BJ (cell line): ENCODE measurements around the gene PPP1R12B. TPM values are rescaled to one million over a fixed set of nuclear protein-coding genes. Genes with fewer than 3 reads are reported as not detected.
"Not testable (repeated sequence)": the region's sequence is repeated elsewhere in the genome, so short reads cannot be mapped to it uniquely, and the experiment has no call there.

Experiments
- CTCF ChIA-PET: fragments of 350-600 bp; formaldehyde crosslinking; extraction: SDS; loops from one replicate; lab custom pipeline; 2021; ENCODE audit warnings: antibody characterized with exemption, inconsistent platforms; lab: Yijun Ruan, JAX
- POLR2A ChIA-PET: fragments of 300-600 bp; sonication (Branson Sonifier 250); formaldehyde crosslinking; extraction: SDS; loops from one replicate; lab custom pipeline; 2021; ENCODE audit warnings: antibody characterized with exemption; lab: Charles Lee
- DNase-seq: peaks from one replicate; pipeline ENCODE4 v3.0.0-alpha.2; 2011; ENCODE audit warnings: low read depth
- H3K27me3 ChIP-seq: 2 replicates; pipeline ENCODE4 v1.6.0; 2011; ENCODE audit warnings: low read length; ENCODE audit not compliant: control insufficient read depth, insufficient read depth
- H3K36me3 ChIP-seq: 2 replicates; pipeline ENCODE4 v1.5.1; 2011; ENCODE audit warnings: low read length; ENCODE audit not compliant: control insufficient read depth, insufficient read depth
- H3K4me3 ChIP-seq: 2 replicates; pipeline ENCODE4 v1.5.1; 2011; ENCODE audit warnings: low read depth, mild to moderate bottlenecking, control low read depth, low read length
- polyA plus RNA-seq: library from polyadenylated mRNA; depleted of rRNA; stranded (reverse); fragments of >200 nt; gene quantifications from 2 replicates; pipeline ENCODE4 v1.2.3, GENCODE V29; 2011
- TF ChIP-seq, protein P1 (sequence below): IDR thresholded peaks from 2 replicates; pipeline ENCODE4 v1.5.1; 2011; ENCODE audit warnings: low read depth, mild to moderate bottlenecking, control low read depth, inconsistent platforms, low read length, moderate library complexity; ENCODE audit not compliant: insufficient read depth

The PPP1R12B gene
- polyA plus RNA-seq, 1 experiment = 9.4 TPM

DNA sequence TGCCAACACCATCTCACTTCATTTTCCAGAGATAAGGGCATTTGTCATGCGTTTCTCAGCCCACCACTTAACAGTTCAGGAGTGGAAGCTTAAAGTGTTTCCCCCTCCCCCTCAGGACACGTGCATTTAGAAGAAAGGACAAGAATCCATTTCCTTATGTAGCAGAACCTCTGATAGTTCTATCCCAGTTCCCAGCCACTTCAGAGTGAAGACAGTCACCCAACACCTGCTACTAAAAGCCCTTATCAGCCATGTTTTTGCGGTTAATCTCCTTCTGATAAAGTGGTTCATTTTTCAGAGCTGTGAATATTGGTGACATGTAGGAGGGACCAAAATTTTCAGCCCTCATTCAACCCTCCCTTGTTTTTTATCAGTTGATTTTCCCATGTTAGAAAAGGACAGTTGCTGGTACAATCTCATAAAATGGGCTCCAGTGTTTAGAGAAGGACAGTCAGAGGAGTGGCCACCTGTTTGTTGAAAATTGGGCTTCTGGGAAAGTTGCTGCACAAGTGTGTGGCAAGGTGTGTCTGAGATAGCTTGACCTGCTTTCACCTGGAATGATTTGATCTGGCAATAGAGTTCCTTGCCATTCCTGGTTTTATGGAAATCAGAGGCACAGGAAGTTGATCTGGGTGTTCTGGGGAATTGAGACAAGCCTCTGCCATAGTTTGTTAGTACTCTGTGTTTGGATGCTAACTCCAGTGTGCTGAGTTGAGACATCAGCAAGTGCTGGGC is 114.0 kb downstream of the PPP1R12B start:
- CTCF ChIA-PET = interaction anchor here (0.8 to 1.9 kb wide), 3 partner anchors 10 to 163 kb away, joined by 3 to 5 read pairs (median 3); no protein-coding TSS in a partner anchor
- POLR2A ChIA-PET = no interaction called here
- Histone ChIP-seq H3K36me3 (no peaks in the 10 kb centered on the region), H3K4me3 (no peak overlapping the region), H3K27me3 (no peaks in the 10 kb centered on the region)
- TF ChIP-seq, protein P1, sequence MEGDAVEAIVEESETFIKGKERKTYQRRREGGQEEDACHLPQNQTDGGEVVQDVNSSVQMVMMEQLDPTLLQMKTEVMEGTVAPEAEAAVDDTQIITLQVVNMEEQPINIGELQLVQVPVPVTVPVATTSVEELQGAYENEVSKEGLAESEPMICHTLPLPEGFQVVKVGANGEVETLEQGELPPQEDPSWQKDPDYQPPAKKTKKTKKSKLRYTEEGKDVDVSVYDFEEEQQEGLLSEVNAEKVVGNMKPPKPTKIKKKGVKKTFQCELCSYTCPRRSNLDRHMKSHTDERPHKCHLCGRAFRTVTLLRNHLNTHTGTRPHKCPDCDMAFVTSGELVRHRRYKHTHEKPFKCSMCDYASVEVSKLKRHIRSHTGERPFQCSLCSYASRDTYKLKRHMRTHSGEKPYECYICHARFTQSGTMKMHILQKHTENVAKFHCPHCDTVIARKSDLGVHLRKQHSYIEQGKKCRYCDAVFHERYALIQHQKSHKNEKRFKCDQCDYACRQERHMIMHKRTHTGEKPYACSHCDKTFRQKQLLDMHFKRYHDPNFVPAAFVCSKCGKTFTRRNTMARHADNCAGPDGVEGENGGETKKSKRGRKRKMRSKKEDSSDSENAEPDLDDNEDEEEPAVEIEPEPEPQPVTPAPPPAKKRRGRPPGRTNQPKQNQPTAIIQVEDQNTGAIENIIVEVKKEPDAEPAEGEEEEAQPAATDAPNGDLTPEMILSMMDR = no peak
- DNase-seq = no peak

DNA sequence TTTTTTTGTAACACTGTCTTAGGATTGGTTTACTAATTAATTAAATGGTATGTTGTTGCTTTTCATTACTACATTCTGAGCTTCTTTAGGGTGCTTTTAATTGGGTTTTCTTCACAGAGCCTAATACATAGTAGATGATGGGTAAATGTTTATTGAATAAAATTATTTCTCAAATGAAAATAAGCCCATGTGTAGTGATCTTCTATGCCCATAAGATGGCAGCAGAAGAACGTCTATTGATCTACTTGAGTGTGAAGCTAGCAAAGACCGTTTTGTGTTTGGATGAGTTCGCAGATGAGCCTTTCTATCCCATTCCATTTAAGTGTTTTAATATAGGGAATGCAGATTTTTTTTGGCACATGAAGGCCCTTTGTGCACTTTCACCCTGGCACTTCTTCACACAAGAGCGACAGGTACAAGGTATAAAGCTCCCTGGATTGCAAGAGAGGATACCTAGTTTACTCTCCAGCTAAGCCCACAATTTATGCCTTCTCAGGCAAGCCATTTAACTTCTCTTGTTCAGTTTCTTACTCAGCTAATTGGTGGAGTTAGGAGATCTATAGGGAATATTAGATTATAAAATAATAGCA is 115.7 kb downstream of the PPP1R12B start:
- POLR2A ChIA-PET, H3K27me3 ChIP-seq, H3K36me3 ChIP-seq, H3K4me3 ChIP-seq, DNase-seq: not testable (repeated sequence)
- CTCF ChIA-PET = interaction anchor here (0.5 to 2.4 kb wide), 18 partner anchors 9 to 256 kb away, joined by 3 to 14 read pairs (median 4); partner anchors contain the start of gene PPP1R12B
- TF ChIP-seq, protein P1 = peak; percentile 50

DNA sequence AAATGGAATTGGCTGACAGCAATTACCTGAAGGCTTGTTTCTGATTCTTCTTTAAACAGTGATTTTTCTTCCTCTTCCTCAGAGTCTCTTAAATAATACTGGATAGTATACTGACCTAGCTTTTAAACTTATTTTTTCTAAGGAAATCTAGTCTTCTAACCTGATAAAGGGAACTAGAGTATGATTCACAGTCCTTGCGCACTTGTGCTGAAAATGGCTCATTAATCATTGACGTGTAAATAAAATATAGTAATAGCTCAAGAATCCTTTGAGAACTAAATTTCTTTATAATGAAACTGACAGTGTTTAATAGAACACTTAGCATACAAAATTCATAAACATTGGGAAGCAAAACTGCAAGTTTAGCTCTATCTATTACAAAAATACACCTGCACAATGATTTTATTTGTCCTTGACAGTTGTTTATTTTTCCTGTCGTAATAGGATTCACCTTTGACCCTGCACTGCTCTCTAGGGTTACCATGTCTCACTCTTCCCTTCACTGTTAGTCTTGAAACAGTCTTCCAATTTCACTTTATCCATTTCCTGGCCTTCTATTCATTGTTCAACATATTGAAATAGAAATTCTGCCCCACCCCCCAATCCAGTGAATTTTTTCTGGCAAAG is 117.3 kb downstream of the PPP1R12B start:
- H3K4me3 ChIP-seq, H3K27me3 ChIP-seq, H3K36me3 ChIP-seq, POLR2A ChIA-PET, DNase-seq: not testable (repeated sequence)
- CTCF ChIA-PET = interaction anchor here (1.3 to 2.4 kb wide), 3 partner anchors 102 to 254 kb away, joined by 3 to 6 read pairs (median 4); no protein-coding TSS in a partner anchor

DNA sequence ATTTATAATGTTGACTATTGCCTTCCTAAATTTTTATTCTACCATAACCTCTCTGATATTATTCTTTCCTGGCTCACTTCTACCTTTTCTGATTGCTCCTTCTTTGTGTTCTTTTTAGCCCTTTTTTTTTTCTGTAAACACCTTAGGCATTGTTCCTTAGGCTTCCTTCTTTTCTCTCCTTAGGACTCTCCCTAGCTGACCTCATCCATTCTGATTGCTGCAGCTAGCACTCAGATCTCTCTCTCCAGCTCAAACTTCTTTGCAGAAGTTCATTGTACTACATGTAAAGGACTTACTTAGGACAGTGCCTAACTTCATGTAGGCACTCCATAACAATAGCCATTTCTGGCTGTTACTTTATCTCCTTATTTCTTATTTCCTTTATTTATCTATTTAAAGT is 117.8 kb downstream of the PPP1R12B start:
- H3K4me3 ChIP-seq, DNase-seq, H3K27me3 ChIP-seq, H3K36me3 ChIP-seq, POLR2A ChIA-PET: not testable (repeated sequence)
- CTCF ChIA-PET = interaction anchor here (1.6 kb wide), 1 partner anchor 101 kb away, joined by 4 read pairs; no protein-coding TSS in a partner anchor

DNA sequence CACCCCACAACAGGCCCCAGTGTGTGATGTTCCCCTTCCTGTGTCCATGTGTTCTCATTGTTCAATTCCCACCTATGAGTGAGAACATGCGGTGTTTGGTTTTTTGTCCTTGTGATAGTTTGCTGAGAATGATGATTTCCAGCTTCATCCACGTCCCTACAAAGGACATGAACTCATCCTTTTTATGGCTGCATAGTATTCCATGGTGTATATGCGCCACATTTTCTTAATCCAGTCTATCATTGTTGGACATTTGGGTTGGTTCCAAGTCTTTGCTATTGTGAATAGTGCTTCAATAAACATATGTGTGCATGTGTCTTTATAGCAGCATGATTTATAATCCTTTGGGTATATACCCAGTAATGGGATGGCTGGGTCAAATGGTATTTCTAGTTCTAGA is 118.9 kb downstream of the PPP1R12B start:
- DNase-seq, CTCF ChIA-PET, H3K27me3 ChIP-seq, H3K4me3 ChIP-seq, H3K36me3 ChIP-seq, POLR2A ChIA-PET: not testable (repeated sequence)

DNA sequence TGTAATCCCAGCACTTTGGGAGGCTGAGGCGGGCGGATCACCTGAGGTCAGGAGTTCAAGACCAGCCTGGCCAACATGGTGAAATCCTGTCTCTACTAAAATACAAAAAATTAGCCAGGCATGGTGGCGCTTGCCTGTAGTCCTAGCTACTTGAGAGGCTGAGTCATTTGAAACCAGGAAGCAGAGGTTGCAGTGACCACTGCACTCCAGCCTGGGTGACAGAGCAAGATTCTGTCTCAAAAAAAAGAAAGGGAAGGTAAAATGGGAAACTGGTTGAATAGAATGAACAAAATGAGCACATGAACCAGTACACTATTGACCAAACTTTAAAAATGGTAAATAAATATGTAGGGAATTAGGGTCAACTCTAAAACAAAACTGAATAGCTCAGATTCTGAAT is 120.2 kb downstream of the PPP1R12B start:
- H3K4me3 ChIP-seq, DNase-seq, POLR2A ChIA-PET, H3K36me3 ChIP-seq, H3K27me3 ChIP-seq: not testable (repeated sequence)
- CTCF ChIA-PET = interaction anchor here (1.2 to 1.5 kb wide), 4 partner anchors 110 to 251 kb away, joined by 3 to 5 read pairs (median 4); no protein-coding TSS in a partner anchor

DNA sequence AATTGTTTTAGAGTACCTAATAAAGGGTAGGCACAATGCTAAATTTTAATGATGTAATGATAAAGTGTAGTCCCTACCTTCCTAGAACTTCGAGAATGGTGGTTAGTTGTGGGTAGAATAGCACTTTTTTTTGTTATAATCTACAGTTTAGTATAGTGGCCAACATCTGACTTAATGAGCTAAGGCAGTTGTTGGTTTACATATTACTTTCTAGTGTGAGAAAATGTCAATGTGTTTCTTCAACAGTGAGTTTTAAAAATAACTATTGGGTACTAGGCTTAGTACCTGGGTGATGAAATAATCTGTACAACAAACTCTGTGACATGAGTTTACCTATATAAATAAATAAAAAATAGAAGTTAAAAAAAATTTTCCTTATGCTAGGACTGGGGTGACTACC is 120.6 kb downstream of the PPP1R12B start:
- POLR2A ChIA-PET, H3K36me3 ChIP-seq, H3K4me3 ChIP-seq, DNase-seq, H3K27me3 ChIP-seq: not testable (repeated sequence)
- CTCF ChIA-PET = interaction anchor here (1.2 to 1.5 kb wide), 4 partner anchors 109 to 250 kb away, joined by 3 to 5 read pairs (median 4); no protein-coding TSS in a partner anchor
